Loucy (cell line): ENCODE results near the gene KLLN.

Experiments
- H2AFZ ChIP-seq: fragments of 200-600 bp; sonication (generic); 2 replicates; pipeline ENCODE4 v1.6.0; 2016; ENCODE audit warnings: antibody characterized with exemption, mild to moderate bottlenecking, low read length, moderate library complexity
- H3F3A ChIP-seq: fragments of 200-600 bp; 2 replicates; pipeline ENCODE4 v1.6.0; 2016; ENCODE audit warnings: antibody characterized with exemption, low read depth, mild to moderate bottlenecking
- H3K27me3 ChIP-seq: fragments of 200-600 bp; sonication (generic); 2 replicates; pipeline ENCODE4 v1.6.1; 2014; ENCODE audit warnings: low read length, mild to moderate bottlenecking; ENCODE audit not compliant: insufficient read depth, poor library complexity, severe bottlenecking
- H3K36me3 ChIP-seq: fragments of 200-600 bp; sonication (generic); 2 replicates; pipeline ENCODE4 v1.6.1; 2016; ENCODE audit warnings: low read length; ENCODE audit not compliant: insufficient read depth
- H3K4me1 ChIP-seq: fragments of 200-600 bp; sonication (generic); 2 replicates; pipeline ENCODE4 v1.5.1; 2014; ENCODE audit warnings: low read length, mild to moderate bottlenecking; ENCODE audit not compliant: insufficient read depth, poor library complexity, severe bottlenecking
- H3K4me2 ChIP-seq: fragments of 200-600 bp; sonication (generic); 2 replicates; pipeline ENCODE4 v1.6.0; 2014; ENCODE audit warnings: antibody characterized with exemption, low read length, low read depth, mild to moderate bottlenecking; ENCODE audit not compliant: poor library complexity, severe bottlenecking
- H3K4me3 ChIP-seq: fragments of 200-600 bp; sonication (generic); 2 replicates; pipeline ENCODE4 v1.5.1; 2014; ENCODE audit warnings: low read length, mild to moderate bottlenecking, mixed read lengths; ENCODE audit not compliant: poor library complexity, severe bottlenecking
- H3K79me2 ChIP-seq: fragments of 200-600 bp; sonication (generic); 2 replicates; pipeline ENCODE4 v1.6.1; 2014; ENCODE audit warnings: low read length; ENCODE audit not compliant: insufficient read depth
- H3K9ac ChIP-seq: fragments of 200-600 bp; sonication (generic); 2 replicates; pipeline ENCODE4 v1.6.0; 2014; ENCODE audit warnings: mild to moderate bottlenecking, low read depth, low read length, moderate library complexity; ENCODE audit not compliant: poor library complexity, severe bottlenecking
- H3K9me2 ChIP-seq: fragments of 200-600 bp; sonication (generic); replicated peaks from 2 replicates; pipeline ENCODE4 v1.6.1; 2016; ENCODE audit warnings: low read depth, low read length, mixed read lengths
- H3K9me3 ChIP-seq: fragments of 200-600 bp; sonication (generic); 2 replicates; pipeline ENCODE4 v1.6.1; 2014; ENCODE audit warnings: mild to moderate bottlenecking, antibody characterized with exemption, low read length, low read depth; ENCODE audit not compliant: insufficient read depth
- H4K20me1 ChIP-seq: fragments of 200-600 bp; sonication (generic); 2 replicates; pipeline ENCODE4 v1.6.0; 2014; ENCODE audit warnings: antibody characterized with exemption, low read length, mild to moderate bottlenecking; ENCODE audit not compliant: insufficient read depth, poor library complexity, severe bottlenecking
- CTCF ChIP-seq: fragments of 200-600 bp; sonication (generic); conservative IDR thresholded peaks from 2 replicates; pipeline ENCODE4 v1.5.1; 2014; ENCODE audit warnings: mild to moderate bottlenecking, antibody characterized with exemption, low read length
- EZH2phosphoT487 ChIP-seq: fragments of 200-600 bp; IDR thresholded peaks from 2 replicates; pipeline ENCODE4 v1.6.1; 2018; ENCODE audit warnings: antibody characterized with exemption, mild to moderate bottlenecking, moderate library complexity, borderline replicate concordance

KLLN gene

GRCh38 chr10:87842220-87842641 lies 21.1 kb downstream of the KLLN start:
- H2AFZ ChIP-seq = no peak overlapping the region
- H3K4me3 ChIP-seq = no peak overlapping the region
- no peak overlapping the region for H3K9ac ChIP-seq
- H3K79me2 ChIP-seq = no peaks in the 10 kb centered on the region
- no peak for TF ChIP-seq CTCF
- TF ChIP-seq EZH2phosphoT487 = no peak
- no peaks in the 10 kb centered on the region for H3K36me3 ChIP-seq
- no peak overlapping the region for H3K4me2 ChIP-seq
- no peaks in the 10 kb centered on the region for H3K9me3 ChIP-seq
- no peaks in the 10 kb centered on the region for H4K20me1 ChIP-seq
- H3F3A ChIP-seq = no peaks in the 10 kb centered on the region
- H3K27me3 ChIP-seq = no peaks in the 10 kb centered on the region
- H3K9me2 ChIP-seq = no peaks in the 10 kb centered on the region
- no peaks in the 10 kb centered on the region for H3K4me1 ChIP-seq

GRCh38 chr10:87841186-87841585 lies 22.1 kb downstream of the KLLN start:
- no peak overlapping the region for H3K9ac ChIP-seq
- H3F3A ChIP-seq = no peaks in the 10 kb centered on the region
- TF ChIP-seq EZH2phosphoT487 (no peak), CTCF (no peak)
- H3K9me3 ChIP-seq = no peaks in the 10 kb centered on the region
- no peaks in the 10 kb centered on the region for H4K20me1 ChIP-seq
- no peaks in the 10 kb centered on the region for H3K36me3 ChIP-seq
- no peaks in the 10 kb centered on the region for H3K4me1 ChIP-seq
- H3K27me3 ChIP-seq = no peaks in the 10 kb centered on the region
- no peaks in the 10 kb centered on the region for H3K9me2 ChIP-seq
- no peak overlapping the region for H3K4me2 ChIP-seq
- no peak overlapping the region for H2AFZ ChIP-seq
- no peak overlapping the region for H3K4me3 ChIP-seq
- no peaks in the 10 kb centered on the region for H3K79me2 ChIP-seq

- Histone ChIP-seq H3K9me2 (no peaks in the 10 kb centered on the region), H3K36me3 (no peaks in the 10 kb centered on the region), H3K4me1 (no peaks in the 10 kb centered on the region), H3K4me3 (no peak overlapping the region), H4K20me1 (no peaks in the 10 kb centered on the region), H3F3A (no peaks in the 10 kb centered on the region), H2AFZ (no peak overlapping the region), H3K79me2 (no peaks in the 10 kb centered on the region), H3K9ac (no peak overlapping the region), H3K9me3 (no peaks in the 10 kb centered on the region), H3K4me2 (no peak overlapping the region), H3K27me3 (no peaks in the 10 kb centered on the region)
- no peak for TF ChIP-seq EZH2phosphoT487
- TF ChIP-seq CTCF = no peak
These were observed 24.7 kb downstream of the KLLN start for GRCh38 chr10:87838650-87839049.
